WTC11 (cell line): ENCODE measurements around the gene HLCS. TPM values are rescaled to one million over a fixed set of nuclear protein-coding genes. Genes with fewer than 3 reads are reported as not detected.

Source experiments
- ATAC-seq: fragments of 200-7000 bp; cut with Tn5 transposase; 2 replicates; pipeline ENCODE4 v1.10.0; 2021; ENCODE audit warnings: mild to moderate bottlenecking, moderate library complexity
- CTCF ChIA-PET: fragments of 300-600 bp; sonication (Branson Sonifier 250); formaldehyde crosslinking; loops from one replicate; lab custom pipeline; 2021; ENCODE audit warnings: antibody characterized with exemption; lab: Charles Lee
- POLR2A ChIA-PET: fragments of 350-600 bp; sonication (Branson Sonifier 250); formaldehyde crosslinking; loops from one replicate; lab custom pipeline; 2021; ENCODE audit warnings: antibody characterized with exemption; lab: Charles Lee
- DNase-seq: peaks from one replicate; pipeline ENCODE4 v3.0.0; 2021; ENCODE audit warnings: low spot score
- H3K27ac Mint-ChIP-seq: 2 replicates; pipeline ENCODE4 v1.8.0; 2021; ENCODE audit warnings: mixed read lengths
- H3K27me3 Mint-ChIP-seq: 2 replicates; pipeline ENCODE4 v1.8.0; 2021; ENCODE audit warnings: low read depth, mild to moderate bottlenecking, moderate library complexity, mixed read lengths
- H3K36me3 Mint-ChIP-seq: 2 replicates; pipeline ENCODE4 v1.8.0; 2021; ENCODE audit warnings: mixed read lengths
- H3K4me1 Mint-ChIP-seq: 2 replicates; pipeline ENCODE4 v1.8.0; 2022; ENCODE audit warnings: mixed read lengths
- H3K4me3 Mint-ChIP-seq: 2 replicates; pipeline ENCODE4 v1.8.0; 2021; ENCODE audit warnings: mild to moderate bottlenecking, moderate library complexity, mixed read lengths
- H3K9me3 Mint-ChIP-seq: 2 replicates; pipeline ENCODE4 v1.8.0; 2021; ENCODE audit warnings: mixed read lengths
- E2F5 ChIP-seq: sonication (generic); formaldehyde crosslinking; IDR thresholded peaks from 2 replicates; pipeline ENCODE4 v1.8.1; 2022; ENCODE audit warnings: mild to moderate bottlenecking, moderate library complexity, missing genetic modification reagents
- EMX1 ChIP-seq: fragments of 250-450 bp; sonication (Bioruptor Pico); IDR thresholded peaks from 2 replicates; pipeline ENCODE4 v1.8.0; 2021; ENCODE audit warnings: mild to moderate bottlenecking
- ERG ChIP-seq: fragments of 250-450 bp; sonication (Bioruptor Pico); IDR thresholded peaks from 2 replicates; pipeline ENCODE4 v1.8.0; 2021; ENCODE audit warnings: mild to moderate bottlenecking
- FOXP1 ChIP-seq: sonication (generic); formaldehyde crosslinking; IDR thresholded peaks from 2 replicates; pipeline ENCODE4 v1.8.0; 2022; ENCODE audit warnings: missing genetic modification reagents, mild to moderate bottlenecking, moderate library complexity, borderline replicate concordance
- GTF2I ChIP-seq: fragments of 250-450 bp; sonication (Bioruptor Pico); conservative IDR thresholded peaks from 2 replicates; pipeline ENCODE4 v1.4.0; 2021; ENCODE audit warnings: mild to moderate bottlenecking
- IRF2 ChIP-seq: sonication (generic); formaldehyde crosslinking; IDR thresholded peaks from 2 replicates; pipeline ENCODE4 v1.8.0; 2022; ENCODE audit warnings: low read depth, missing genetic modification reagents, borderline replicate concordance
- JUN ChIP-seq: sonication (generic); formaldehyde crosslinking; IDR thresholded peaks from 2 replicates; pipeline ENCODE4 v1.8.0; 2023; ENCODE audit warnings: mild to moderate bottlenecking, missing genetic modification reagents
- NFATC4 ChIP-seq: fragments of 250-450 bp; sonication (Bioruptor Pico); IDR thresholded peaks from 2 replicates; pipeline ENCODE4 v1.9.0; 2021; ENCODE audit warnings: mild to moderate bottlenecking
- RORB ChIP-seq: fragments of 250-450 bp; sonication (Bioruptor Pico); IDR thresholded peaks from 2 replicates; pipeline ENCODE4 v1.9.0; 2021; ENCODE audit warnings: mild to moderate bottlenecking
- SMAD4 ChIP-seq: sonication (generic); formaldehyde crosslinking; IDR thresholded peaks from 2 replicates; pipeline ENCODE4 v1.8.0; 2022; ENCODE audit warnings: mild to moderate bottlenecking, missing genetic modification reagents
- SP1 ChIP-seq: sonication (generic); formaldehyde crosslinking; conservative IDR thresholded peaks from 2 replicates; pipeline ENCODE4 v1.8.1; 2022; ENCODE audit warnings: missing genetic modification reagents
- TEAD4 ChIP-seq: sonication (generic); formaldehyde crosslinking; IDR thresholded peaks from 2 replicates; pipeline ENCODE4 v1.8.0; 2022; ENCODE audit warnings: mild to moderate bottlenecking, missing genetic modification reagents
- ZNF121 ChIP-seq: sonication (generic); formaldehyde crosslinking; IDR thresholded peaks from 2 replicates; pipeline ENCODE4 v1.8.0; 2023; ENCODE audit warnings: missing genetic modification reagents
- ZNF219 ChIP-seq: sonication (generic); formaldehyde crosslinking; IDR thresholded peaks from 2 replicates; pipeline ENCODE4 v1.8.0; 2023; ENCODE audit warnings: missing genetic modification reagents, mild to moderate bottlenecking, borderline replicate concordance
- ZNF232 ChIP-seq: sonication (generic); formaldehyde crosslinking; IDR thresholded peaks from 2 replicates; pipeline ENCODE4 v1.8.0; 2022; ENCODE audit warnings: mild to moderate bottlenecking, missing genetic modification reagents
- total RNA-seq: library from RNA; stranded (reverse); gene quantifications from 3 replicates; pipeline ENCODE4 v1.2.3, GENCODE V29; 2021
- TF ChIP-seq, protein P1 (sequence below): sonication (generic); formaldehyde crosslinking; IDR thresholded peaks from 2 replicates; pipeline ENCODE4 v1.8.1; 2022; ENCODE audit warnings: low read depth, mild to moderate bottlenecking, moderate library complexity, missing genetic modification reagents, borderline replicate concordance
- TF ChIP-seq, protein P2 (sequence below): sonication (generic); formaldehyde crosslinking; IDR thresholded peaks from 2 replicates; pipeline ENCODE4 v1.8.0; 2022; ENCODE audit warnings: mild to moderate bottlenecking, missing genetic modification reagents
- TF ChIP-seq, protein P3 (sequence below): fragments of 250-450 bp; sonication (Bioruptor Pico); IDR thresholded peaks from 2 replicates; pipeline ENCODE4 v1.9.0; 2021; ENCODE audit warnings: mild to moderate bottlenecking
- TF ChIP-seq, protein P4 (sequence below): sonication (generic); formaldehyde crosslinking; IDR thresholded peaks from 2 replicates; pipeline ENCODE4 v1.8.1; 2023; ENCODE audit warnings: mild to moderate bottlenecking, missing genetic modification reagents

The HLCS gene
- total RNA-seq, 1 experiment from 2014 or later: 9.3 TPM

- H3K9me3 Mint-ChIP-seq: peaks cover 3% of the 10 kb centered on the region; the same call in 1 of the 2 replicates
- TF ChIP-seq TEAD4 (CRISPR knock-in tag) (no peak), ZNF121 (CRISPR knock-in tag) (no peak), ERG (CRISPR knock-in tag) (no peak)
- TF ChIP-seq, protein P1, sequence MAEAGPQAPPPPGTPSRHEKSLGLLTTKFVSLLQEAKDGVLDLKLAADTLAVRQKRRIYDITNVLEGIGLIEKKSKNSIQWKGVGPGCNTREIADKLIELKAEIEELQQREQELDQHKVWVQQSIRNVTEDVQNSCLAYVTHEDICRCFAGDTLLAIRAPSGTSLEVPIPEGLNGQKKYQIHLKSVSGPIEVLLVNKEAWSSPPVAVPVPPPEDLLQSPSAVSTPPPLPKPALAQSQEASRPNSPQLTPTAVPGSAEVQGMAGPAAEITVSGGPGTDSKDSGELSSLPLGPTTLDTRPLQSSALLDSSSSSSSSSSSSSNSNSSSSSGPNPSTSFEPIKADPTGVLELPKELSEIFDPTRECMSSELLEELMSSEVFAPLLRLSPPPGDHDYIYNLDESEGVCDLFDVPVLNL (CRISPR knock-in tag): no peak
- no peak for ATAC-seq
These were observed 175.3 kb downstream of the HLCS start for GRCh38 chr21:36791180-36791579.

GRCh38 chr21:36790616-36791015 lies 175.9 kb downstream of the HLCS start:
- Mint-ChIP-seq H3K4me3 (no peak overlapping the region), H3K36me3 (no peaks in the 10 kb centered on the region), H3K9me3 (no peaks in the 10 kb centered on the region), H3K4me1 (peaks cover 22% of the 10 kb centered on the region), H3K27me3 (no peaks in the 10 kb centered on the region), H3K27ac (0 out of 2 replicates have a peak overlapping the region, but pooled peaks have one; percentile 42)
- no peak for DNase-seq
- TF ChIP-seq EMX1 (no peak), IRF2 (no peak), JUN (CRISPR knock-in tag) (no peak), ZNF232 (no peak), SMAD4 (CRISPR knock-in tag) (no peak), ZNF219 (CRISPR knock-in tag) (no peak), E2F5 (CRISPR knock-in tag) (no peak), FOXP1 (CRISPR knock-in tag) (no peak), NFATC4 (CRISPR knock-in tag) (no peak), SP1 (CRISPR knock-in tag) (no peak)
- TF ChIP-seq, protein P2, sequence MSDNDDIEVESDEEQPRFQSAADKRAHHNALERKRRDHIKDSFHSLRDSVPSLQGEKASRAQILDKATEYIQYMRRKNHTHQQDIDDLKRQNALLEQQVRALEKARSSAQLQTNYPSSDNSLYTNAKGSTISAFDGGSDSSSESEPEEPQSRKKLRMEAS: no peak
- TF ChIP-seq, protein P3, sequence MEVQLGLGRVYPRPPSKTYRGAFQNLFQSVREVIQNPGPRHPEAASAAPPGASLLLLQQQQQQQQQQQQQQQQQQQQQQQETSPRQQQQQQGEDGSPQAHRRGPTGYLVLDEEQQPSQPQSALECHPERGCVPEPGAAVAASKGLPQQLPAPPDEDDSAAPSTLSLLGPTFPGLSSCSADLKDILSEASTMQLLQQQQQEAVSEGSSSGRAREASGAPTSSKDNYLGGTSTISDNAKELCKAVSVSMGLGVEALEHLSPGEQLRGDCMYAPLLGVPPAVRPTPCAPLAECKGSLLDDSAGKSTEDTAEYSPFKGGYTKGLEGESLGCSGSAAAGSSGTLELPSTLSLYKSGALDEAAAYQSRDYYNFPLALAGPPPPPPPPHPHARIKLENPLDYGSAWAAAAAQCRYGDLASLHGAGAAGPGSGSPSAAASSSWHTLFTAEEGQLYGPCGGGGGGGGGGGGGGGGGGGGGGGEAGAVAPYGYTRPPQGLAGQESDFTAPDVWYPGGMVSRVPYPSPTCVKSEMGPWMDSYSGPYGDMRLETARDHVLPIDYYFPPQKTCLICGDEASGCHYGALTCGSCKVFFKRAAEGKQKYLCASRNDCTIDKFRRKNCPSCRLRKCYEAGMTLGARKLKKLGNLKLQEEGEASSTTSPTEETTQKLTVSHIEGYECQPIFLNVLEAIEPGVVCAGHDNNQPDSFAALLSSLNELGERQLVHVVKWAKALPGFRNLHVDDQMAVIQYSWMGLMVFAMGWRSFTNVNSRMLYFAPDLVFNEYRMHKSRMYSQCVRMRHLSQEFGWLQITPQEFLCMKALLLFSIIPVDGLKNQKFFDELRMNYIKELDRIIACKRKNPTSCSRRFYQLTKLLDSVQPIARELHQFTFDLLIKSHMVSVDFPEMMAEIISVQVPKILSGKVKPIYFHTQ (CRISPR knock-in tag): no peak
- CTCF ChIA-PET: no interaction called here
- POLR2A ChIA-PET: no interaction called here
- ATAC-seq: no peak

More at GRCh38 chr21:36791180-36791579, 175.3 kb downstream of the HLCS start:
- Mint-ChIP-seq H3K36me3 (no peaks in the 10 kb centered on the region), H3K27ac (no peak overlapping the region), H3K4me3 (no peak overlapping the region), H3K4me1 (peaks cover 19% of the 10 kb centered on the region; the same call in 1 of the 2 replicates), H3K27me3 (no peaks in the 10 kb centered on the region)
- POLR2A ChIA-PET: no interaction called here
- CTCF ChIA-PET: no interaction called here
- no peak for DNase-seq

- POLR2A ChIA-PET: no interaction called here
- ATAC-seq: no peak
- no peak overlapping the region for H3K27ac Mint-ChIP-seq
- no peak overlapping the region for H3K4me3 Mint-ChIP-seq
- no peaks in the 10 kb centered on the region for H3K9me3 Mint-ChIP-seq
- CTCF ChIA-PET: interaction anchor here (1.8 kb wide), 1 partner anchor 66 kb away, joined by 6 read pairs; no protein-coding TSS in a partner anchor
- H3K27me3 Mint-ChIP-seq: no peaks in the 10 kb centered on the region
- peaks cover 30% of the 10 kb centered on the region for H3K4me1 Mint-ChIP-seq
- DNase-seq: no peak
- no peak for TF ChIP-seq GTF2I (CRISPR knock-in tag)
- TF ChIP-seq, protein P3 (CRISPR knock-in tag): no peak
- no peak for TF ChIP-seq RORB (CRISPR knock-in tag)
- TF ChIP-seq, protein P4, sequence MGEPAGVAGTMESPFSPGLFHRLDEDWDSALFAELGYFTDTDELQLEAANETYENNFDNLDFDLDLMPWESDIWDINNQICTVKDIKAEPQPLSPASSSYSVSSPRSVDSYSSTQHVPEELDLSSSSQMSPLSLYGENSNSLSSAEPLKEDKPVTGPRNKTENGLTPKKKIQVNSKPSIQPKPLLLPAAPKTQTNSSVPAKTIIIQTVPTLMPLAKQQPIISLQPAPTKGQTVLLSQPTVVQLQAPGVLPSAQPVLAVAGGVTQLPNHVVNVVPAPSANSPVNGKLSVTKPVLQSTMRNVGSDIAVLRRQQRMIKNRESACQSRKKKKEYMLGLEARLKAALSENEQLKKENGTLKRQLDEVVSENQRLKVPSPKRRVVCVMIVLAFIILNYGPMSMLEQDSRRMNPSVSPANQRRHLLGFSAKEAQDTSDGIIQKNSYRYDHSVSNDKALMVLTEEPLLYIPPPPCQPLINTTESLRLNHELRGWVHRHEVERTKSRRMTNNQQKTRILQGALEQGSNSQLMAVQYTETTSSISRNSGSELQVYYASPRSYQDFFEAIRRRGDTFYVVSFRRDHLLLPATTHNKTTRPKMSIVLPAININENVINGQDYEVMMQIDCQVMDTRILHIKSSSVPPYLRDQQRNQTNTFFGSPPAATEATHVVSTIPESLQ (CRISPR knock-in tag): no peak
- no peaks in the 10 kb centered on the region for H3K36me3 Mint-ChIP-seq
These were observed 178.3 kb downstream of the HLCS start for GRCh38 chr21:36788120-36788638.
